Transverse colon (tissue), 4 donors: ENCODE results near the gene OSBPL2. TPM values are rescaled to one million over a fixed set of nuclear protein-coding genes. Genes with fewer than 3 reads are reported as not detected.

Experiments
- DNase-seq: peaks from one replicate; pipeline ENCODE4 v3.0.0-alpha.2; 2019
- H3K27ac ChIP-seq, 4 donors: fragments of 200-600 bp; sonication (generic); 2 replicates each; pipeline ENCODE4 v1.5.1; 2016 to 2018; ENCODE audit warnings: inconsistent platforms in 4 of 4
- H3K27me3 ChIP-seq: fragments of 200-600 bp; sonication (generic); 2 replicates; pipeline ENCODE4 v1.5.1; 2017; ENCODE audit warnings: inconsistent platforms
- H3K36me3 ChIP-seq, 4 donors: fragments of 200-600 bp; sonication (generic); 2 replicates each; pipeline ENCODE4 v1.5.1; 2017 to 2019; ENCODE audit warnings: inconsistent platforms in 4 of 4
- H3K4me1 ChIP-seq, 4 donors: fragments of 200-600 bp; sonication (generic); 2 replicates each; pipeline ENCODE4 v1.5.1; 2017 to 2020; ENCODE audit warnings: inconsistent platforms in 4 of 4
- H3K4me3 ChIP-seq, 4 donors: fragments of 200-600 bp; sonication (generic); 1 replicate in 1 of 4; 2 replicates in 3 of 4; pipeline versions ENCODE4 v1.5.1 to v1.6.1; 2017 to 2019; ENCODE audit warnings: inconsistent platforms in 4 of 4
- H3K9me3 ChIP-seq, 2 donors: fragments of 200-600 bp; sonication (generic); 2 replicates each; pipeline ENCODE4 v1.5.1; 2017 to 2019; ENCODE audit warnings: inconsistent platforms in 2 of 2
- CTCF ChIP-seq, 5 experiments: fragments of 200-600 bp in 3 of 5; fragments of 450-650 bp in 2 of 5; sonication (generic) in 3 of 5; IDR thresholded peaks; 1 replicate in 2 of 5; 2 replicates in 3 of 5; pipeline ENCODE4 v1.5.1; 2016 to 2017; ENCODE audit warnings: antibody characterized with exemption in 5 of 5, inconsistent platforms in 3 of 5, mild to moderate bottlenecking in 2 of 5, moderate library complexity in 1 of 5
- EP300 ChIP-seq: sonication (generic); formaldehyde crosslinking; IDR thresholded peaks from one replicate; pipeline ENCODE4 v1.6.1; 2017; ENCODE audit warnings: antibody characterized with exemption, low read depth
- POLR2A ChIP-seq: fragments of 450-650 bp; IDR thresholded peaks from one replicate; pipeline ENCODE4 v1.6.1; 2016; ENCODE audit warnings: antibody characterized with exemption, mild to moderate bottlenecking, moderate library complexity
- POLR2AphosphoS5 ChIP-seq, 3 donors: sonication (generic); formaldehyde crosslinking; IDR thresholded peaks; one replicate each; pipeline ENCODE4 v1.6.1; 2016; ENCODE audit warnings: antibody characterized with exemption in 3 of 3
- WGBS, 2 donors: methylation state at CpG; one replicate each; pipeline ENCODE4 v1.1.5; 2018; ENCODE audit warnings: low coverage in 1 of 2; 5-methylcytosine and 5-hydroxymethylcytosine counted together
- in situ Hi-C, 4 donors: fragments of 200-750 bp; cut with MboI; loops; one replicate each; pipeline versions ENCODE4 v1.15.0 to v1.15.1; 2017; ENCODE audit warnings: low sequenced_read_pairs in 3 of 4, low pct_ligation_motif_present in 1 of 4, low pct_unique_long_range_greater_than_20kb in 1 of 4
- intact Hi-C: fragments of 100-400 bp; cut with DNase I; formaldehyde crosslinking; loops from one replicate; pipeline ENCODE4 v1.15.1; 2023; ENCODE audit warnings: low total_unique reads
- total RNA-seq, 4 donors: library from RNA; depleted of rRNA; stranded (reverse); fragments of >200 nt; gene quantifications; one replicate each; pipeline ENCODE4 v1.1.0, GENCODE V29; 2016

The OSBPL2 gene
- total RNA-seq, 4 donors from 2014 or later = 36.2 to 101 (median 73.3) TPM

- TF ChIP-seq POLR2A = no peak
- no peak for TF ChIP-seq CTCF (IDR thresholded peaks at IDR 0.05)
- TF ChIP-seq EP300 = no peak
- no peak for TF ChIP-seq POLR2AphosphoS5 (IDR thresholded peaks at IDR 0.05)
- intact Hi-C loops (no loop called here), in situ Hi-C loops (no loop called here)
- H3K4me1 ChIP-seq = no peaks in the 10 kb centered on the region
- H3K9me3 ChIP-seq = no peaks in the 10 kb centered on the region
- H3K36me3 ChIP-seq = no peaks in the 10 kb centered on the region
- DNase-seq = peak; percentile 29
- no peak overlapping the region for H3K27ac ChIP-seq
- WGBS, 2 donors = 22 to 38% methylated on average over 7 to 35 of the region's 37 CpGs
- H3K4me3 ChIP-seq = no peak overlapping the region
- peaks cover 36% of the 10 kb centered on the region for H3K27me3 ChIP-seq
Observed at GRCh38 chr20:62227977-62228958, 10.1 kb upstream of the OSBPL2 start.

DNA sequence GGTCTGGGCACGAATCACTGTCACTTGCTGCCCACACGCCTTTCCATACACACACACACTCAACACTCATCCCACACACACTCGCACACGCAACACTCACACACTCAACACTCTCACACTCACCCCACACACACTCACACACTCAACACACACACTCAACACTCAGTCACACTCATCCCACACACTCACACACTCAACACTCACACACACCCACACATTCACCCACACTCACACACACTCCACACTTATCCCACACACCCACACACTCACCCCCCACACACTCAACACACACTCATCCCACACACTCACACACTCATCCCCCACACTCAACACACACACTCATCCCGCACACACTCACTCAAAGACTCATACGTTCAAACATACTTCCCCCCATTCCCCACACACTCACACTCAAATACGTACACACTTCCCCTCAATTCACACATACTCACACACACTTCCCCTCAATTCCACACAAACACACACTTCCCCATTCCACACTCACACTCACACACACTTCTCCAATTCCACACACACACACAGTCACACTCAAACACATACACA lies 9.3 kb upstream of the OSBPL2 start:
- Histone ChIP-seq H3K27ac (no peak overlapping the region), H3K4me3 (no peak overlapping the region), H3K4me1 (no peaks in the 10 kb centered on the region), H3K9me3 (no peaks in the 10 kb centered on the region), H3K36me3 (no peaks in the 10 kb centered on the region), H3K27me3 (peaks cover 28% of the 10 kb centered on the region)
- in situ Hi-C loops = no loop called here
- intact Hi-C loops = no loop called here
- no peak for DNase-seq
- WGBS, 2 donors = 66 to 81% methylated on average over 5 to 7 of the region's 7 CpGs
- TF ChIP-seq EP300 = no peak
- no peak for TF ChIP-seq POLR2A
- no peak for TF ChIP-seq CTCF (IDR thresholded peaks at IDR 0.05)
- TF ChIP-seq POLR2AphosphoS5 (IDR thresholded peaks at IDR 0.05) = no peak

DNA sequence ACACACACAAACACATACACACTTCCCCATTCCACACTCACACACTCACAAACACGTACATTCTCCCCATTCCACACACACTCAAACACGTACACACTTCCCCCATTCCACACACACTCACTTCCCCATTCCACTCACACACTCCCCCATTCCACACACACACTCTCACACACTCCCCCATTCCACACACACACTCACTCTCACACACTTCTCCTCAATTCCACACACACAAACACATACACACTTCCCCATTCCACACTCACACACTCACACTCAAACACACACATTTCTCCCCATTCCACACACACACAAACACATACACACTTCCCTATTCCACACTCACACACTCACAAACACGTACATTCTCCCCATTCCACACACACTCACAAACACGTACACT lies 8.7 kb upstream of the OSBPL2 start:
- WGBS, 2 donors = 68 to 70% methylated on average over 4 of the region's 4 CpGs
- TF ChIP-seq CTCF (IDR thresholded peaks at IDR 0.05) = no peak
- no peak for TF ChIP-seq POLR2AphosphoS5 (IDR thresholded peaks at IDR 0.05)
- no peak for TF ChIP-seq POLR2A
- TF ChIP-seq EP300 = no peak
- no peak overlapping the region for H3K27ac ChIP-seq
- intact Hi-C loops (loop anchor here (10.0 kb wide), 1 partner anchor 45 kb away; the partner anchor contains the start of gene MTG2), in situ Hi-C loops (no loop called here)
- H3K27me3 ChIP-seq = peaks cover 22% of the 10 kb centered on the region
- H3K9me3 ChIP-seq = no peaks in the 10 kb centered on the region
- H3K4me3 ChIP-seq = no peak overlapping the region
- H3K36me3 ChIP-seq = no peaks in the 10 kb centered on the region
- H3K4me1 ChIP-seq = no peaks in the 10 kb centered on the region
- DNase-seq = no peak

DNA sequence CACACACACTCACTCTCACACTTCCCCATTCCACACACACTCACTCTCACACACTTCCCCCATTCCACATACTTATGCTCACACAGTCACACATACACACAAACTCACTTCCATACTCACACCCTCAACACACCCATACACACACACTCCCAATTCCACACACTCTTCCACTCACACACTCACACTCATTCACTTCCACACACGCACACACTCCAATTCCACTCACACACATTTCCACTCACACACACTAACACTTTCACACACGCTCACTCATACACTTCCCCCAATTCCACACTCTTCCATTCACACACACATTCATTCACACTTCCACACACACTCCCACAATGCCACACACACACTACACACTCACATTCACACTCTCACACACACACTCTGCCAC lies 8.0 kb upstream of the OSBPL2 start:
- Histone ChIP-seq H3K4me1 (no peaks in the 10 kb centered on the region), H3K27ac (no peak overlapping the region), H3K27me3 (peaks cover 18% of the 10 kb centered on the region), H3K36me3 (no peaks in the 10 kb centered on the region), H3K4me3 (no peak overlapping the region), H3K9me3 (no peaks in the 10 kb centered on the region)
- TF ChIP-seq POLR2AphosphoS5 (IDR thresholded peaks at IDR 0.05) (no peak), POLR2A (no peak), CTCF (IDR thresholded peaks at IDR 0.05) (no peak), EP300 (no peak)
- in situ Hi-C loops = no loop called here
- 90 to 97% methylated on average over 2 of the region's 2 CpGs for WGBS, 2 donors
- intact Hi-C loops = loop anchor here (10.0 kb wide), 1 partner anchor 45 kb away; the partner anchor contains the start of gene MTG2
- no peak for DNase-seq
